Activated CD4-positive, alpha-beta T cell treated with anti-CD3 and anti-CD28 coated beads, Interleukin-2, Interleukin-6, amounts not matched to agents 100 ng/mL and 50 ng/mL, durations not matched to agents 16 hours and 8 hours (primary cell): ENCODE data around the gene CCDC92B.

Source experiments
- DNase-seq: peaks from one replicate; pipeline ENCODE4 v3.0.0-alpha.2; 2020

CCDC92B gene

GRCh38 chr17:2718150-2718938 is 31.1 kb downstream of the CCDC92B start:
- DNase-seq: no peak

- DNase-seq: no peak
Observed at GRCh38 chr17:2716649-2717048, 32.8 kb downstream of the CCDC92B start.

- DNase-seq: no peak
Observed at GRCh38 chr17:2713881-2714280, 35.6 kb downstream of the CCDC92B start.

DNA sequence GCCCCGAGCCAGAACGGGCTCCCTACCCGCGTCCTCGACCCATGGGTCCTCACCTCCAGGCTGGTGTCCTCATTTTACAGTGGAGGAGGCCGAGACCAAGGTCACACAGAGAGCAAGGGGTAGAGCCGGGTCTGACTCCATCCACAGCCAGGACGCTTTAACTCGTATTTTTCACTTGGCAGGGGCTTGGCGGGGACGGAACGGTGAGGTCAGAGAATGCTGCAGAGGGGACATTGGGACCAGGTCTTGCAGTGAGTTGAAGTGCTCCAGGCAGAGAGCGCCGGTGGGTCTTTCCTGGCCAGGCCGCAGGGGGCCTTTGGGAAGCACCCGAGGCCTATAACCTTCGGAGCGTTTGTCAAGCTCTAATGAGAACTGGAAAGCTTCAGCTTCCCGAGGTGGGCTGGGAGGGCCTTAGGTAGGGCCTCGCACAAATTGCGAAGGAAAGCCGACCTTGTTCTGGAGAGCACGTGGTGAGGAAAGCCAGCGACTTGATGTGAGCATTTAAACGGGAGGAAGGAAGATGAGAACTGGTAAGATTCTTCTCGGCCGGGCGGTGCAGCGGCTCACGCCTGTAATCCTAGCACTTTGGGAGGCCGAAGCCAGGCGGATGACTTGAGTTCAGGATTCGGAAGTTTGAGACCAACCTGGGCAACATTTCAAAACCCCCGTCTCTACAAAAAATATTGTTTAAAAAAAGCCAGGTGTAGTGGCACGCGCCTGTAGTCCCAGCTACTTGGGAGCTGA is 37.0 kb downstream of the CCDC92B start:
- DNase-seq: no peak

DNA sequence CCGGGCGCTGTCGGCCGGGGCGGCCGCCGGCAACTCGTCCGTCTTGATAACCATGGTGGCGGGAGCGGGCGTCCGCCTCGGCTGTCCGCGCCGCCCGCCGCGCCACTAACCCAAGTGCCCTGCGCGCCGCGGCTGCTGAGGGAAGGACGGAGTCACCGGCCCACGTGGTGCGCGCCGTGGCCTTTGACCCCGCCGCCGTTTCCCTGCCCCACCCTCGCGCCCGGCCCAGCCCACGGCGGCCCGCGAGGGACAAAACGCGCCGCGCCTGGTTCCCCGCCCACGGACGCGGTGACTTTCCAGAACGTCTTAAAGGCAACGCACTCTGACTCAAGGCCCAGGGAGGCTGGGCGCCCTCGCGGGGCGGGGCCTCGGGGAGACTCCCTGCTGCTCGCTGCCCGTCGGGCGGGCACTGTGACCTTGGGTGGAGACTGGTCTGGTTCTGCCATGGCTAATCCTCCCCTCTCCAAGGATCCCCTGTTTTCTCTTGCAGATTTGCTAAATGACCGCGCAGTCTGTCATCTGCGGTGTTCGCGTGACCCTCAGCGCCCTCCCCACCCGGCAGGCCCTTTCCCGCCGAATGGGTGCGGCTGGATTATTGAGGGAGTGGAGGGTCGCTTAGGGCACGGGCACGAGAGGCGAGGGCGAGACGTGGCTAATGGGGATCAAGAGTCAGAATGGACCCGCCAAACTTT is 37.7 kb downstream of the CCDC92B start, which contains the start of gene CLUH:
TSS of gene CLUH (minus strand) at position 157 of the 692 bp plus-strand sequence. CDS start at position 54, 103 bp downstream.
- DNase-seq: peak; percentile 98

- peak; percentile 45 for DNase-seq
Observed at GRCh38 chr17:2710803-2711607, 38.4 kb downstream of the CCDC92B start.

- no peak for DNase-seq
Observed at GRCh38 chr17:2710071-2710802, 39.2 kb downstream of the CCDC92B start.

GRCh38 chr17:2709183-2709661 is 40.2 kb downstream of the CCDC92B start:
- no peak for DNase-seq

DNA sequence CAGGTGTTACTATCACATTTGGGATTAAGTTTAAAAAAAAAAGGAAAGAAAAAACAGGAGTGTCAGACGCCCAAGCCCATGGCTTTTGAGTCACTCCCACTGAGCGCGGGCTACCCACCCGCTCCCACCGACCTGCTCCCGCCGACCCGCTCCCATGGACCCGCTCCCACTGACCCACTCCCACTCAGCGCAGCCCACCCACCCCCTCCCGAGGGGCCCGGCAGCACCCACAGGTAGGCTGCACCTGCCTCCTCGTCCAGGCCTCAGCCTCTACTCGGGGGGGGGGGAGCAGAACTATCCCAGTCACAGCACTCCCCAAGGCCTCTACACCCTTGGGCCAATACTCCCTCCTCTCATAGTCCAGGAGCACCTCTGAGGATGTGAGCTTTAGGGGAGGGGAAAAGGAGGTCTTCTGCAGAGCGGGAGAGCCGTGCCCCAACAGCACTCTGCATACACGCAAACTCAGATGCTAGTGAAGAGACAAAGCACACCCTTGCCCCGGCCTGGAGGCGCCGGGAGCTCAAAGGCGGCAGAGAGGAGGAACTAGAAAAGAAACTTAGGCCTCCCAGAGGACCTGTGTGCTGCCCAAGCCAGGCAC is 40.8 kb downstream of the CCDC92B start:
- DNase-seq: no peak

DNA sequence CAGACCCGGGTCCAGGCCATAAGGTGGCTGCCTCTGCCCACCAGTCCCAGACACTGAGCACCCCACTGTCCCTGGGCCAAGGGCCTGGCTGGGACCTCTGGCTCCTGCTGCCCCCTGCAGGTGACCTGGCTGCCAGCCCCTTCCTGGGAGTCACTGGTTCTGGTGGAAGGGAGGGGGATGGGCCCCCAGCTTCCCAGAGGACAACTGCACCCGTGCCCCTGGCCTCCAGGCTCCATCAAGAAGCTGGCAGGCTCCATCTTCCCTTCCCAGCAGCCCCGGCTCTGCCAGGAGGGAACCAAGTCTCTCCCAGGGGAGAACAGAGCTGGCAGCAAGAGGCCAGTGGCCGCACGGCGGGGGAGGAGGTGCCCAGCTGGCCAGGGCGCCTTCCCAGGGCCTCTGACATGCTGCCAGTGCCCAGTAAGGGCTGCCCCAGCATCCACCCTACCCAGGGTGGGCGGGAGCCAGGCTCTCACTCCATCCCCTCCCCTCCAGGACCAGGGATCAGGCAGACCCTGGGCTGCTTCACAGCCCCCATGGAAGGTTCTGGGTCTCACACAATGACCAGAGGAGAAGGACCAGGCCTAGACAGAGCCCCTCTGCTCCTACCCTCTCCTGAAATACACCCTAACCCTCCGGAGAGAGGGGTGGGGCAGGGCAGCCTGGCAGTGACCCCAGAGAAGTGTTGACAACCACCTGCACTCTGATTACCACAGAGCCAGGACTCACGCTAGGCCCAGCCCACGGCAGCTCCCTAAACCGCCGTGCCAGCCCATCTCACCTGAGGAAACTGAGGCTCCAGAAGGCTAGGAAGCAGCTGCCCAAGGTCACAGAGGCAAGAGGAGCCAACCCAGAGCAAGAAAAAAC is 41.5 kb downstream of the CCDC92B start:
- DNase-seq: peak; percentile 36

- no peak for DNase-seq
Observed at GRCh38 chr17:2706911-2707510, 42.4 kb downstream of the CCDC92B start.

DNA sequence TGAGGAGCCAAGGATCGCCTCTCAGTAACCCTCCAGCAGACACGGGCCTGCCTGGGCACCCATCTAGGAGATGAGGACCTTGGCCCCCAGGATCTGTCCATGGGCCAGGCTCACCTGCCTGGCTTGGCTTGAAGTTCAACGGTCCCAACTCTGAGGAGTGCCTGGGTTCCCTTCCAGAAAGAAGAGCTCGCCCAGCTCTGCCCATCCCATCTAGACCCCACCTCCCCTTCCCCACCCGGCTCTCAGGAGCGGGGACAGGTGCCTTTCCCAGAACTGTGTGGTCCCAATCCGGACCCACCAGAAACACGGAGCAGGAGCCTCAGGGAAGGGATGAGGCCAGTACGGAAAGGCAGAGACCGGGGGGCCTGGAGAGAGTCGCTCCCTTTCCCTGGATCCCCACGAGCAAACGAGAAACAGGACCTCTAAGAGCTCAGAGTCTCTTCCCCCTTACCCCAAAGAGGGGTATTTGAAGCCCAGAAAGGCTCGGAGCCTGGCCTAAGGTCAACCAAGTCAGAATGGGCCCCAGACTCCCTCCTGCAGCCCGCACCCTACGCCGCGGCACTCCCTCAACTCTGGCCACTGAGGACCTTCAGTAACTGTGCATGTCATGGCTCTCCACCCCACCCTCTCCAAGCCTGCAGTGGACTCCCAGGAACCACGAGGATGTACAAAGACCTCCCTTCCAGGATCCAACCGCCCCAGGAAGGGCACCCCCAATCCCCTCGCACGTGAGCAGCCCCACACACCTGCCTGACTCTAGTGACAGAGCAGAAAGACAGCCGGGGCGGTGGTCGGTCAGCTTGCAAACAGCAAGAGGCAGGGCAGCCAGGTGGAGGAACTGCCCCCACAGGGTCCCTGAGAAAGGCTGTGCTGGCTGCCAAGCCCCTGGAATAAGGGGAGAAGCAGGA is 43.3 kb downstream of the CCDC92B start:
- DNase-seq: no peak

GRCh38 chr17:2705263-2705662 is 44.2 kb downstream of the CCDC92B start:
- DNase-seq: no peak

DNA sequence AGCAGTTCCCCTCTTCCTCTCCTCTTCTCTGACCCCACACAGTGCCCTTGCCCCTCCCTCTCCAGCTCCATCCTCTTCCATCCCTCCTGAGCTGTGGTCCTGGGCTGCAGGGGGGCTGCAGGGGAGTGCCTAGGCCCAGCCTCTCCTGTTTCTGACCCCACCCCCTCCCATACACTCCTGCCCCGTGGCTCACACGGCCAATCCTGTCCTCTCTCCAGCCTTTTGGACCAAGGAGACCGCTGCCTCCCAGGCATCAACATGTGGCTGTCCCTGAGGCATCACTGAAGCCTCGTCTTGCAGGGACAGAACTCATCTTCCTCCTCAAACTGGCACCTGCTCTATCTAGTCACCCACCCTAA is 44.6 kb downstream of the CCDC92B start:
- DNase-seq: no peak

DNA sequence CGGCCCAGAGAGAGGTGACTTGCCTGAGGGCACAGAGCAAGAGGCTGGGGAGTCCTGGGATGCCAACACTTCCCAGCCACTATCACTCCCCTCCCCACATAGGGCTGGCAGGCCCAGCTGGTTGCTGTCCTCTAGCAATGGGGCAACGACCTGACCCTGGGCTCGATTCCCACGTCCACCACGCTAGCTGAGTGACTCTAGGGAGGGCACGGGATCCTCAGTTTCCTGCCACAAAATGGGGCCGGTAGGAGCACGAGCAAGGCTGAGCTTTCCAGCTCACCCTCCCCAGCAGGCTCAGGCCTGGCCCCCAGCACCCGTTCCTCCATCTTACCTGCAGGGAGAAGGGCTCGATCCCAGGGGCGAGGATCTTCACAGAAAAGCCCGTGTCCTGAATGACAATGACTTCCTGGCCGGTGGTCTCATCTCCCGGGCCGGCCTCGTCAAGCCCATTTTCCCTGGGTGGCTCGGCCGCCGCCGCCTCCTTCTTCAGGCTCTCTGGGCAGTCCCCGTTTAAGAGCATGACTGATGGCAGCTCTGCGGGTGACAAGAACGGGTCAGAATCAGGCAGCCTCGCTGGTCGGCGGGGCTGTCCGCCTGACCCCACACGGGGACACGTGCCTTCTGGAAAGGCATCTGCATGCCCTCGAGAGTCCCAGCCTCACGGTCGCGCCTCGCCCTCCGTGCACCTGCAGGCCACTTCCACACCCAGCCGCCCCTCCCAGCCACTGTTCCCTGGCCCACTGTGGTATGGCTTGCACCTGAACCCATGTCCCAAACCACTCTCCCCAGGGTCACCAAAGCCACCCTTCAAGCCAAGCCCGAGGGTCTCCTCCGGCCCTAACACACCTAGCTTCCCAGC is 45.2 kb downstream of the CCDC92B start:
- no peak for DNase-seq

DNA sequence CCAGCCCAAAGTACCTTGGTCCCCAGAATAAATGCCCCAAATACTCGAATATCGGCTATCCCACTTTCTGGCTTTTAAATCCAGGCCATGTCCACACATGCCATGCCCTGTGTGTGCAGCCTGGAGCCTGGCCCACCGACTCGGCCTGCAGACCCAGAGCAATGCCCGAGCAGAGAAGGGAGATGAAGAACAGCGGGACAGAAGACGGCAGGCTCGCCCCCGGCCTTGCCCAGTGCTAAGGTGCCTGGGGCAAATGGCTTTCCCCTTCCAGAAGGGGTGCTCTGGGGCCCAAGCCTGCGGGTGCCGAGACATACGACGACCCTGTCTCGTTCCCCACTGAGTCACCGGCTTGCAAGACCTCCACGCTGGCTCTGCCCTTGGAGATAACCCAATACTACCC is 45.8 kb downstream of the CCDC92B start:
- DNase-seq: no peak

DNA sequence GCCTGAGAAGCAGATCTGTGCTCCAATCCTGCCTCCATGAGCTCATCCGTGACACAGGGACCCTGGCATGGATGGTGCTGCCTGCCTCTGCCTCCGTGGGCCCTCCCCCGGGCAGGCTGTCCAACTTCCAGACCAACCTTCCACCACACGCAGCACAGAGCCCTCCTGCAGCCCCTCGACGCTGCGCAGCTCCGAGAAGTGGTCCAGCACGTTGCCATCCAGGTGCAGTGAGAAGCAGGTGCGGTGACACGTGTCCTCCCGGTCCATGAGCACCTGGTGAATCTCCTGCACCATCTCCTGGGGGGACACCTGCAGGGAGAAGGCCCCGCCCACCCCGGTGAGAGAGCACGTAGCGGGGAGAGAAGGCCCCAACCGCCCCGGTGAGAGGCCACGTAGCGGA is 46.3 kb downstream of the CCDC92B start:
- DNase-seq: no peak
